8988T (cell line): Measurements from ENCODE around the gene PCNA.

Source experiments
- DNase-seq: peaks from one replicate; pipeline ENCODE4 v3.0.0; 2011

The PCNA gene

GRCh38 chr20:5119435-5120184 is at the start of gene PCNA:
TSS of gene PCNA (minus strand) at chr20:5119958. CDS start at chr20:5119798, 160 bp downstream.
- DNase-seq, result peak; percentile 92

- peak; percentile 46 for DNase-seq
These were observed 49.1 kb upstream of the PCNA start for GRCh38 chr20:5168651-5169396.

GRCh38 chr20:5164645-5165625 is 45.2 kb upstream of the PCNA start:
- DNase-seq, result no peak

GRCh38 chr20:5161536-5162164 is 41.9 kb upstream of the PCNA start:
- DNase-seq, result no peak

GRCh38 chr20:5160882-5161281 is 41.1 kb upstream of the PCNA start:
- DNase-seq, result no peak

GRCh38 chr20:5159928-5160327 is 40.2 kb upstream of the PCNA start:
- no peak for DNase-seq

- DNase-seq, result no peak
These were observed 37.1 kb upstream of the PCNA start for GRCh38 chr20:5156675-5157448.

- DNase-seq, result no peak
These were observed 35.6 kb upstream of the PCNA start for GRCh38 chr20:5155404-5155803.

- no peak for DNase-seq
These were observed 34.8 kb upstream of the PCNA start for GRCh38 chr20:5154543-5154925.

GRCh38 chr20:5153612-5154542 is 34.1 kb upstream of the PCNA start:
- DNase-seq, result no peak

GRCh38 chr20:5153152-5153467 is 33.4 kb upstream of the PCNA start:
- no peak for DNase-seq

- DNase-seq, result no peak
These were observed 30.7 kb upstream of the PCNA start for GRCh38 chr20:5150226-5151076.

GRCh38 chr20:5149892-5150225 is 30.1 kb upstream of the PCNA start:
- DNase-seq, result no peak

GRCh38 chr20:5148581-5148980 is 28.8 kb upstream of the PCNA start:
- DNase-seq, result no peak

GRCh38 chr20:5146871-5147592 is 27.3 kb upstream of the PCNA start:
- no peak for DNase-seq

GRCh38 chr20:5146099-5146668 is 26.4 kb upstream of the PCNA start:
- DNase-seq, result no peak

GRCh38 chr20:5145365-5146098 is 25.8 kb upstream of the PCNA start:
- DNase-seq, result no peak

GRCh38 chr20:5143851-5144250 is 24.1 kb upstream of the PCNA start:
- no peak for DNase-seq
